ENCODE measurements around the gene EIPR1. TPM values are rescaled to one million over a fixed set of nuclear protein-coding genes. Genes with fewer than 3 reads are reported as not detected.

The EIPR1 gene
- total RNA-seq, 2 donors from 2014 or later = 18.8 to 39.1 TPM

GRCh38 chr2:3208591-3208990 is 169.0 kb downstream of the EIPR1 start:
- no peak overlapping the region for H3K9ac ChIP-seq (ENCODE audit: low read depth in 2 of 2, low read length in 2 of 2)
- DNase-seq = no peak
- no peaks in the 10 kb centered on the region for H3K9me3 ChIP-seq
- H3K4me3 ChIP-seq = no peak overlapping the region
- TF ChIP-seq CTCF (IDR thresholded peaks at IDR 0.05) = no peak
- H3K4me1 ChIP-seq = no peaks in the 10 kb centered on the region
- intact Hi-C loops (cut with DNase I) = no loop called here
- no peaks in the 10 kb centered on the region for H3K27me3 ChIP-seq
- no peak overlapping the region for H3K27ac ChIP-seq
- H3K36me3 ChIP-seq = no peaks in the 10 kb centered on the region

- no peak for TF ChIP-seq CTCF (IDR thresholded peaks at IDR 0.05)
- no peaks in the 10 kb centered on the region for H3K27me3 ChIP-seq
- H3K27ac ChIP-seq = no peak overlapping the region
- no peak overlapping the region for H3K4me3 ChIP-seq
- no peaks in the 10 kb centered on the region for H3K9me3 ChIP-seq
- H3K9ac ChIP-seq (ENCODE audit: low read depth in 2 of 2, low read length in 2 of 2) = no peak overlapping the region
- H3K4me1 ChIP-seq = no peaks in the 10 kb centered on the region
- intact Hi-C loops (cut with DNase I) = no loop called here
- no peak for DNase-seq
- no peaks in the 10 kb centered on the region for H3K36me3 ChIP-seq
Measured at GRCh38 chr2:3208179-3208578, 169.4 kb downstream of the EIPR1 start.

GRCh38 chr2:3207091-3207491 is 170.5 kb downstream of the EIPR1 start:
- Histone ChIP-seq H3K27me3 (no peaks in the 10 kb centered on the region), H3K9me3 (no peaks in the 10 kb centered on the region), H3K9ac (ENCODE audit: low read depth in 2 of 2, low read length in 2 of 2) (no peak overlapping the region), H3K27ac (no peak overlapping the region), H3K36me3 (no peaks in the 10 kb centered on the region), H3K4me1 (no peaks in the 10 kb centered on the region), H3K4me3 (no peak overlapping the region)
- intact Hi-C loops (cut with DNase I) = no loop called here
- TF ChIP-seq CTCF (IDR thresholded peaks at IDR 0.05) = no peak
- no peak for DNase-seq

GRCh38 chr2:3205845-3206244 is 171.8 kb downstream of the EIPR1 start:
- Histone ChIP-seq H3K27me3 (no peaks in the 10 kb centered on the region), H3K36me3 (no peaks in the 10 kb centered on the region), H3K9me3 (no peaks in the 10 kb centered on the region), H3K4me1 (no peaks in the 10 kb centered on the region), H3K9ac (ENCODE audit: low read depth in 2 of 2, low read length in 2 of 2) (no peak overlapping the region), H3K4me3 (no peak overlapping the region), H3K27ac (no peak overlapping the region)
- DNase-seq = no peak
- intact Hi-C loops (cut with DNase I) = no loop called here
- no peak for TF ChIP-seq CTCF (IDR thresholded peaks at IDR 0.05)

GRCh38 chr2:3204031-3204821 is 173.4 kb downstream of the EIPR1 start:
- no peak overlapping the region for H3K27ac ChIP-seq
- no peaks in the 10 kb centered on the region for H3K27me3 ChIP-seq
- H3K9ac ChIP-seq (ENCODE audit: low read depth in 2 of 2, low read length in 2 of 2) = no peak overlapping the region
- intact Hi-C loops (cut with DNase I) = no loop called here
- no peak overlapping the region for H3K4me3 ChIP-seq
- no peaks in the 10 kb centered on the region for H3K9me3 ChIP-seq
- H3K4me1 ChIP-seq = no peaks in the 10 kb centered on the region
- no peak for TF ChIP-seq CTCF (IDR thresholded peaks at IDR 0.05)
- no peak for DNase-seq
- H3K36me3 ChIP-seq = no peaks in the 10 kb centered on the region

Data from colonic mucosa (tissue), 4 donors.